Activated T-cell treated with anti-CD3 and anti-CD28 coated beads for 4 hours (primary cell): Measurements from ENCODE around the gene KCNQ2.

ENCODE experiments used
- DNase-seq: peaks from one replicate; pipeline ENCODE4 v3.0.0-alpha.2; 2020

KCNQ2 gene

GRCh38 chr20:63469019-63469712 lies 3.3 kb downstream of the KCNQ2 start:
- no peak for DNase-seq

GRCh38 chr20:63468421-63468820 lies 4.0 kb downstream of the KCNQ2 start:
- DNase-seq, result no peak

GRCh38 chr20:63467294-63468083 lies 5.0 kb downstream of the KCNQ2 start:
- no peak for DNase-seq

- DNase-seq, result no peak
Measured at GRCh38 chr20:63466861-63467260, 5.6 kb downstream of the KCNQ2 start.

GRCh38 chr20:63466250-63466825 lies 6.1 kb downstream of the KCNQ2 start:
- no peak for DNase-seq

- DNase-seq, result no peak
Measured at GRCh38 chr20:63465380-63466249, 6.8 kb downstream of the KCNQ2 start.

- no peak for DNase-seq
Measured at GRCh38 chr20:63464289-63464635, 8.2 kb downstream of the KCNQ2 start.

GRCh38 chr20:63463400-63464288 lies 8.8 kb downstream of the KCNQ2 start:
- no peak for DNase-seq

- DNase-seq, result no peak
Measured at GRCh38 chr20:63462244-63462643, 10.2 kb downstream of the KCNQ2 start.

GRCh38 chr20:63461104-63461763 lies 11.2 kb downstream of the KCNQ2 start:
- DNase-seq, result no peak

GRCh38 chr20:63459070-63459380 lies 13.4 kb downstream of the KCNQ2 start:
- DNase-seq, result no peak

- no peak for DNase-seq
Measured at GRCh38 chr20:63458170-63459069, 14.0 kb downstream of the KCNQ2 start.

- no peak for DNase-seq
Measured at GRCh38 chr20:63457737-63458136, 14.7 kb downstream of the KCNQ2 start.

GRCh38 chr20:63456429-63457284 lies 15.8 kb downstream of the KCNQ2 start:
- DNase-seq, result no peak

- DNase-seq, result no peak
Measured at GRCh38 chr20:63455568-63455859, 16.9 kb downstream of the KCNQ2 start.

- no peak for DNase-seq
Measured at GRCh38 chr20:63454731-63455567, 17.5 kb downstream of the KCNQ2 start.

- DNase-seq, result no peak
Measured at GRCh38 chr20:63452821-63453523, 19.5 kb downstream of the KCNQ2 start.

GRCh38 chr20:63452341-63452740 lies 20.1 kb downstream of the KCNQ2 start:
- DNase-seq, result no peak
